H9 (cell line): ENCODE results near the gene SERPINB11. TPM values are rescaled to one million over a fixed set of nuclear protein-coding genes. Genes with fewer than 3 reads are reported as not detected.

ENCODE experiments used
- DNase-seq: peaks from one replicate; pipeline ENCODE4 v3.0.0-alpha.2; 2017
- H2AFZ ChIP-seq: one replicate; pipeline ENCODE4 v1.6.1; 2013; ENCODE audit warnings: mild to moderate bottlenecking, low read length, control low read depth, moderate library complexity
- H2AK5ac ChIP-seq: 2 replicates; pipeline ENCODE4 v1.6.1; 2013; ENCODE audit warnings: low read length, control low read depth, mixed read lengths; ENCODE audit not compliant: insufficient read length
- H2BK120ac ChIP-seq: one replicate; pipeline ENCODE4 v1.6.1; 2013; ENCODE audit warnings: low read depth, mild to moderate bottlenecking, low read length, control low read depth, inconsistent platforms; ENCODE audit not compliant: poor library complexity, severe bottlenecking
- H2BK12ac ChIP-seq: 2 replicates; pipeline ENCODE4 v1.6.1; 2013; ENCODE audit warnings: low read length, control low read depth, mixed read lengths, low read depth; ENCODE audit not compliant: insufficient read length
- H2BK15ac ChIP-seq: 2 replicates; pipeline ENCODE4 v1.6.1; 2013; ENCODE audit warnings: low read depth, low read length, control low read depth
- H2BK20ac ChIP-seq: one replicate; pipeline ENCODE4 v1.6.1; 2013; ENCODE audit warnings: low read depth, mild to moderate bottlenecking, low read length, control low read depth, inconsistent platforms; ENCODE audit not compliant: poor library complexity, severe bottlenecking
- H2BK5ac ChIP-seq: 2 replicates; pipeline ENCODE4 v1.6.1; 2013; ENCODE audit warnings: low read length, control low read depth, mixed read lengths; ENCODE audit not compliant: insufficient read length
- H3K14ac ChIP-seq: 2 replicates; pipeline ENCODE4 v1.6.1; 2013; ENCODE audit warnings: low read length, control low read depth; ENCODE audit not compliant: insufficient read depth
- H3K18ac ChIP-seq: 2 replicates; pipeline ENCODE4 v1.6.1; 2013; ENCODE audit warnings: low read depth, mild to moderate bottlenecking, mixed read lengths, low read length, control low read depth; ENCODE audit not compliant: insufficient read length
- H3K23ac ChIP-seq: 2 replicates; pipeline ENCODE4 v1.6.1; 2013; ENCODE audit warnings: low read length, control low read depth, mixed read lengths, low read depth; ENCODE audit not compliant: insufficient read length
- H3K23me2 ChIP-seq: 2 replicates; pipeline ENCODE4 v1.6.1; 2013; ENCODE audit warnings: low read depth, mild to moderate bottlenecking, mixed read lengths, low read length, control low read depth; ENCODE audit not compliant: insufficient read length, poor library complexity, severe bottlenecking
- H3K27ac ChIP-seq: 2 replicates; pipeline ENCODE4 v1.5.1; 2013; ENCODE audit warnings: low read length, control low read depth, mixed read lengths, low read depth; ENCODE audit not compliant: insufficient read length
- H3K27me3 ChIP-seq: 2 replicates; pipeline ENCODE4 v1.6.1; 2013; ENCODE audit warnings: low read length, control low read depth, inconsistent platforms; ENCODE audit not compliant: insufficient read depth
- H3K4ac ChIP-seq: 2 replicates; pipeline ENCODE4 v1.6.1; 2013; ENCODE audit warnings: low read depth, mild to moderate bottlenecking, control low read depth, inconsistent platforms, low read length, moderate library complexity
- H3K4me1 ChIP-seq: 2 replicates; pipeline ENCODE4 v1.6.1; 2013; ENCODE audit warnings: low read length, control low read depth, inconsistent platforms; ENCODE audit not compliant: insufficient read depth
- H3K4me2 ChIP-seq: 2 replicates; pipeline ENCODE4 v1.6.1; 2013; ENCODE audit warnings: low read length, control low read depth, mixed read lengths; ENCODE audit not compliant: insufficient read length, insufficient read depth
- H3K56ac ChIP-seq: 2 replicates; pipeline ENCODE4 v1.6.1; 2013; ENCODE audit warnings: low read depth, mild to moderate bottlenecking, mixed read lengths, low read length, control low read depth; ENCODE audit not compliant: insufficient read length
- H3K79me1 ChIP-seq: 2 replicates; pipeline ENCODE4 v1.6.1; 2013; ENCODE audit warnings: low read depth, mild to moderate bottlenecking, moderate library complexity, low read length, control low read depth, inconsistent platforms; ENCODE audit not compliant: insufficient read depth, poor library complexity, severe bottlenecking
- H3K79me2 ChIP-seq: 2 replicates; pipeline ENCODE4 v1.6.1; 2013; ENCODE audit warnings: low read length, control low read depth, inconsistent platforms; ENCODE audit not compliant: insufficient read depth
- H3K9ac ChIP-seq: 2 replicates; pipeline ENCODE4 v1.6.1; 2013; ENCODE audit warnings: low read length, control low read depth, mixed read lengths; ENCODE audit not compliant: insufficient read length; ENCODE audit errors: extremely low read depth
- H3K9me3 ChIP-seq: one replicate; pipeline ENCODE4 v1.6.1; 2013; ENCODE audit warnings: low read depth, low read length, inconsistent platforms; ENCODE audit not compliant: control insufficient read depth
- H3T11ph ChIP-seq: one replicate; pipeline ENCODE4 v1.6.1; 2013; ENCODE audit warnings: mild to moderate bottlenecking, low read length, control low read depth, inconsistent platforms
- H4K20me1 ChIP-seq: one replicate; pipeline ENCODE4 v1.6.1; 2013; ENCODE audit not compliant: control insufficient read depth, insufficient read length, insufficient read depth
- H4K5ac ChIP-seq: 2 replicates; pipeline ENCODE4 v1.6.1; 2013; ENCODE audit warnings: low read depth, mild to moderate bottlenecking, mixed read lengths, low read length, control low read depth; ENCODE audit not compliant: insufficient read length
- H4K8ac ChIP-seq: replicated peaks from 2 replicates; pipeline ENCODE4 v1.6.1; 2013; ENCODE audit warnings: low read length, control low read depth, mixed read lengths, low read depth; ENCODE audit not compliant: insufficient read length
- H4K91ac ChIP-seq: 2 replicates; pipeline ENCODE4 v1.6.1; 2013; ENCODE audit warnings: low read depth, mild to moderate bottlenecking, moderate library complexity, mixed read lengths, low read length, control low read depth; ENCODE audit not compliant: insufficient read length
- H3K27ac Mint-ChIP-seq, 3 experiments: 2 replicates in 2 of 3; 3 replicates in 1 of 3; pipeline ENCODE4 v1.8.0; 2020 to 2021; ENCODE audit warnings: mixed read lengths in 3 of 3, mild to moderate bottlenecking in 1 of 3, moderate library complexity in 1 of 3
- H3K27me3 Mint-ChIP-seq: 2 replicates; pipeline ENCODE4 v1.8.0; 2021; ENCODE audit warnings: low read depth, mild to moderate bottlenecking, moderate library complexity, mixed read lengths
- H3K36me3 Mint-ChIP-seq, 3 experiments: 2 replicates in 2 of 3; 3 replicates in 1 of 3; pipeline ENCODE4 v1.8.0; 2020 to 2021; ENCODE audit warnings: low read depth in 3 of 3, mixed read lengths in 3 of 3; ENCODE audit not compliant: insufficient read depth in 1 of 3
- H3K4me1 Mint-ChIP-seq, 2 experiments: 2 replicates each; pipeline ENCODE4 v1.8.0; 2020; ENCODE audit warnings: mixed read lengths in 2 of 2
- H3K4me3 Mint-ChIP-seq, 2 experiments: 2 replicates in 1 of 2; 3 replicates in 1 of 2; pipeline ENCODE4 v1.8.0; 2020 to 2021; ENCODE audit warnings: mild to moderate bottlenecking in 2 of 2, mixed read lengths in 2 of 2, moderate library complexity in 1 of 2
- H3K9me3 Mint-ChIP-seq, 2 experiments: 2 replicates in 1 of 2; 3 replicates in 1 of 2; pipeline ENCODE4 v1.8.0; 2020; ENCODE audit warnings: mild to moderate bottlenecking in 2 of 2, mixed read lengths in 2 of 2, moderate library complexity in 1 of 2
- whole genome bisulfite sequencing: extraction: QIAGEN DNeasy Blood & Tissue Kit; methylation state at CpG from one replicate; pipeline ENCODE4 v1.1.7; 2013; ENCODE audit warnings: missing lambda C conversion rate, low lambda C conversion rate, mixed read lengths; ENCODE audit not compliant: insufficient read length; ENCODE audit errors: extremely low coverage; 5-methylcytosine and 5-hydroxymethylcytosine counted together
- total RNA-seq: library from RNA; stranded (reverse); gene quantifications from 2 replicates; pipeline ENCODE4 v1.2.1, GENCODE V29; 2021
- TF ChIP-seq, protein P1 (sequence below): fragments of 200-600 bp; sonication (generic); conservative IDR thresholded peaks from 3 replicates; pipeline ENCODE4 v1.8.0; 2021; ENCODE audit warnings: antibody characterized with exemption, mild to moderate bottlenecking

The SERPINB11 gene
- total RNA-seq, 1 experiment from 2014 or later = not detected

DNA sequence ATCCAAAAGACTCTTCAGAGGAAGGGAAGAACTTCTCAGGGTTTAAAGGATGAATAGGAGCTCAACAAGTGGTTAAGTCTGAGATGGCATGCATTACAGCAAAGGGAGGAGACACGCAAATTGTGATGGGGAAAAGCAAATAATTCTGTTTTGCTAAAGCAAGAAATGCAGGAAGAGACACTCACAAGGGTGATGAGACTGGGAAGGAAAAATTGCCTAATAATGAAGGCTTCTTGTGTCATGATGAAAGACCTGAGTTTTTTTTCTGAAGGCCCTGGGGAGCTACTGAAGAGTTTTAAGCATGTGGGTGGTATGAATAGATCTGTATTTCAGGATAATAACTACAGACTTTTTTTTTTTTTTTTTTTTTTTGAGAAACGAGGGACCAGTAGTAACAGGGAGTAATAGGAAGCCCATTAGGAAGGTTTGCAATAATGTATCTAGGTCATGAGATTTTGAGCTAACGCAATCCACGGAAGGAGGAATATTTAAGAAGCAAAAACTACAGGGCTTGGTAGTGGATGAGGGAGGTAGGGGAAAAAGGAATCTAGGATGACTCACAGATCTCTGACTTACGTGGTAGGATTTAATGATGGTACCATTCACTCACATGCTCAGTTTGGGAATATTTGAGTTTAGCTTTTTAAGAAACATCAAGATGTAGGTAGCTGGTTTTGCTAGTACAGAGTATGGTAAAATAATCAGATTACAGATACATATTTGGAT is 25.1 kb upstream of the SERPINB11 start:
- H3K4me2 ChIP-seq = no peak overlapping the region
- H2BK12ac ChIP-seq = no peak overlapping the region
- H3K14ac ChIP-seq = no peak overlapping the region
- H3K23ac ChIP-seq = no peak overlapping the region
- H4K8ac ChIP-seq = no peak overlapping the region
- no peaks in the 10 kb centered on the region for H3K36me3 Mint-ChIP-seq
- H2AFZ ChIP-seq = no peak overlapping the region
- DNase-seq = no peak
- TF ChIP-seq, protein P1, sequence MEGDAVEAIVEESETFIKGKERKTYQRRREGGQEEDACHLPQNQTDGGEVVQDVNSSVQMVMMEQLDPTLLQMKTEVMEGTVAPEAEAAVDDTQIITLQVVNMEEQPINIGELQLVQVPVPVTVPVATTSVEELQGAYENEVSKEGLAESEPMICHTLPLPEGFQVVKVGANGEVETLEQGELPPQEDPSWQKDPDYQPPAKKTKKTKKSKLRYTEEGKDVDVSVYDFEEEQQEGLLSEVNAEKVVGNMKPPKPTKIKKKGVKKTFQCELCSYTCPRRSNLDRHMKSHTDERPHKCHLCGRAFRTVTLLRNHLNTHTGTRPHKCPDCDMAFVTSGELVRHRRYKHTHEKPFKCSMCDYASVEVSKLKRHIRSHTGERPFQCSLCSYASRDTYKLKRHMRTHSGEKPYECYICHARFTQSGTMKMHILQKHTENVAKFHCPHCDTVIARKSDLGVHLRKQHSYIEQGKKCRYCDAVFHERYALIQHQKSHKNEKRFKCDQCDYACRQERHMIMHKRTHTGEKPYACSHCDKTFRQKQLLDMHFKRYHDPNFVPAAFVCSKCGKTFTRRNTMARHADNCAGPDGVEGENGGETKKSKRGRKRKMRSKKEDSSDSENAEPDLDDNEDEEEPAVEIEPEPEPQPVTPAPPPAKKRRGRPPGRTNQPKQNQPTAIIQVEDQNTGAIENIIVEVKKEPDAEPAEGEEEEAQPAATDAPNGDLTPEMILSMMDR = no peak
- no peaks in the 10 kb centered on the region for H3K79me2 ChIP-seq
- no peak overlapping the region for H2AK5ac ChIP-seq
- no peaks in the 10 kb centered on the region; the same call in 1 of the 2 replicates for H3K4me1 ChIP-seq
- H3K27ac Mint-ChIP-seq = peak overlapping the region in 1 of 3 experiments; percentile 1; a peak in 1 of 7 replicates
- no peaks in the 10 kb centered on the region for H3K27me3 ChIP-seq
- no peak overlapping the region for H3K27ac ChIP-seq
- H2BK120ac ChIP-seq = no peak overlapping the region
- H4K91ac ChIP-seq = no peak overlapping the region
- no peaks in the 10 kb centered on the region for H4K20me1 ChIP-seq
- no peaks in the 10 kb centered on the region for H3K9me3 ChIP-seq
- no peak overlapping the region for H2BK20ac ChIP-seq
- no CpG with 5 or more reads among the region's 5 CpGs for WGBS
- no peak overlapping the region for H2BK5ac ChIP-seq
- H3K79me1 ChIP-seq = no peaks in the 10 kb centered on the region
- no peaks in the 10 kb centered on the region for H3K27me3 Mint-ChIP-seq
- no peak overlapping the region for H4K5ac ChIP-seq
- H3T11ph ChIP-seq = no peak overlapping the region
- no peak overlapping the region for H3K56ac ChIP-seq
- no peaks in the 10 kb centered on the region; a peak in 1 of 5 replicates for H3K9me3 Mint-ChIP-seq
- H3K4me1 Mint-ChIP-seq = peaks cover 8% of the 10 kb centered on the region in 2 experiments
- H2BK15ac ChIP-seq = no peak overlapping the region
- no peak overlapping the region for H3K18ac ChIP-seq
- no peak overlapping the region for H3K4me3 Mint-ChIP-seq
- H3K23me2 ChIP-seq = no peaks in the 10 kb centered on the region
- no peak overlapping the region for H3K4ac ChIP-seq
- H3K9ac ChIP-seq = no peak overlapping the region
